Mucosa of descending colon (tissue), 3 donors: ENCODE data around the gene RTKN2. TPM values are rescaled to one million over a fixed set of nuclear protein-coding genes. Genes with fewer than 3 reads are reported as not detected.

Experiments
- ATAC-seq: fragments of 200-7000 bp; cut with Tn5 transposase; one replicate; pipeline ENCODE4 v1.9.1; 2020; ENCODE audit warnings: mild to moderate bottlenecking, moderate library complexity
- DNase-seq, 3 donors: peaks; one replicate each; pipeline ENCODE4 v3.0.0-alpha.2; 2020
- H3K36me3 ChIP-seq: fragments of 200-600 bp; one replicate; pipeline ENCODE4 v1.8.0; 2021; ENCODE audit warnings: low read depth, mild to moderate bottlenecking
- H3K4me1 ChIP-seq: fragments of 200-600 bp; one replicate; pipeline ENCODE4 v1.8.0; 2021; ENCODE audit warnings: low read depth, mild to moderate bottlenecking
- H3K4me3 ChIP-seq: fragments of 200-600 bp; one replicate; pipeline ENCODE4 v1.8.0; 2021; ENCODE audit warnings: mild to moderate bottlenecking
- H3K9me3 ChIP-seq: fragments of 200-600 bp; one replicate; pipeline ENCODE4 v1.8.0; 2021; ENCODE audit warnings: mild to moderate bottlenecking
- CTCF ChIP-seq: fragments of 200-600 bp; IDR thresholded peaks from one replicate; pipeline ENCODE4 v1.8.0; 2022; ENCODE audit warnings: antibody characterized with exemption, mild to moderate bottlenecking
- intact Hi-C, 2 donors: fragments of 100-400 bp; cut with DNase I in 1 of 2; cut with micrococcal nuclease in 1 of 2; formaldehyde crosslinking; loops; one replicate each; pipeline versions ENCODE4 v1.11.0 to v1.11.1; 2022; cut with DNase I, micrococcal nuclease
- total RNA-seq, 3 donors: library from RNA; stranded (reverse); fragmentation: NEBNext Ultra II Directional in 2 of 3; extraction: Animal tissue kit (Norgen Biotek cat#: 25700) in 2 of 3; gene quantifications; one replicate each; pipeline versions ENCODE4 v1.2.1 to v1.2.4, GENCODE V29; 2021 to 2023
- donor health status: DM: no; HTN: no; CAD: no; lungs with moderate emphysema.
- donor health status: DM: no; HTN: no; CAD: no.
- donor health status: DM: no; HTN: yes; CAD: no.

Gene RTKN2
- total RNA-seq, 3 donors from 2014 or later: 0.70 to 4.3 (median 1.8) TPM

GRCh38 chr10:62278441-62278910 lies 9.8 kb upstream of the RTKN2 start:
- H3K36me3 ChIP-seq: no peaks in the 10 kb centered on the region
- intact Hi-C loops: no loop called here
- H3K9me3 ChIP-seq: no peaks in the 10 kb centered on the region
- no peak overlapping the region for H3K4me3 ChIP-seq
- TF ChIP-seq CTCF: no peak
- H3K4me1 ChIP-seq: no peaks in the 10 kb centered on the region
- DNase-seq (no peak), ATAC-seq (no peak)

- no peak for TF ChIP-seq CTCF
- no peak for ATAC-seq
Measured at GRCh38 chr10:62277971-62278370, 9.3 kb upstream of the RTKN2 start.

GRCh38 chr10:62270020-62270419 lies 1.4 kb upstream of the RTKN2 start:
- TF ChIP-seq CTCF: no peak
- Histone ChIP-seq H3K4me3 (no peak overlapping the region), H3K9me3 (no peaks in the 10 kb centered on the region), H3K4me1 (peaks cover 7% of the 10 kb centered on the region), H3K36me3 (no peaks in the 10 kb centered on the region)
- ATAC-seq (no peak), DNase-seq (no peak)
- intact Hi-C loops: no loop called here

More at GRCh38 chr10:62277971-62278370, 9.3 kb upstream of the RTKN2 start:
- no peak for DNase-seq
- H3K9me3 ChIP-seq: no peaks in the 10 kb centered on the region
- no peak overlapping the region for H3K4me3 ChIP-seq
- intact Hi-C loops: no loop called here
- no peaks in the 10 kb centered on the region for H3K4me1 ChIP-seq
- H3K36me3 ChIP-seq: no peaks in the 10 kb centered on the region

- H3K9me3 ChIP-seq: no peaks in the 10 kb centered on the region
- H3K36me3 ChIP-seq: no peaks in the 10 kb centered on the region
- intact Hi-C loops: no loop called here
- H3K4me3 ChIP-seq: peak overlapping the region; percentile 62
- DNase-seq (peak in 1 of 3 donors; percentile 8), ATAC-seq (peak; percentile 1)
- peaks cover 7% of the 10 kb centered on the region for H3K4me1 ChIP-seq
- no peak for TF ChIP-seq CTCF
Measured at GRCh38 chr10:62268027-62268398, 631 bp downstream of the RTKN2 start.

- Histone ChIP-seq H3K4me3 (no peak overlapping the region), H3K36me3 (no peaks in the 10 kb centered on the region), H3K9me3 (no peaks in the 10 kb centered on the region), H3K4me1 (peaks cover 7% of the 10 kb centered on the region)
- intact Hi-C loops: no loop called here
- ATAC-seq (no peak), DNase-seq (no peak)
- TF ChIP-seq CTCF: no peak
Measured at GRCh38 chr10:62266611-62267010, 2.0 kb downstream of the RTKN2 start.

GRCh38 chr10:62266147-62266546 lies 2.5 kb downstream of the RTKN2 start:
- H3K9me3 ChIP-seq: no peaks in the 10 kb centered on the region
- DNase-seq: no peak
- no peak for TF ChIP-seq CTCF
- intact Hi-C loops: no loop called here
- no peak for ATAC-seq
- peaks cover 7% of the 10 kb centered on the region for H3K4me1 ChIP-seq
- no peaks in the 10 kb centered on the region for H3K36me3 ChIP-seq
- H3K4me3 ChIP-seq: no peak overlapping the region
